Hematopoietic multipotent progenitor cell treated with erythropoietin and hydrocortisone succinate and interleukin-3 and kit ligand, for 6 days (in vitro differentiated cells): Measurements from ENCODE around the gene RINL.
"Not testable (repeated sequence)": the region's sequence is repeated elsewhere in the genome, so short reads cannot be mapped to it uniquely, and the experiment has no call there.

Experiments used
- DNase-seq: peaks from one replicate; pipeline ENCODE4 v3.0.0-alpha.2; 2015

The RINL gene

GRCh38 chr19:38831142-38831605, 46.9 kb downstream of the RINL start:
- peak; percentile 57 for DNase-seq

GRCh38 chr19:38830039-38830733, 47.9 kb downstream of the RINL start:
- DNase-seq: no peak

GRCh38 chr19:38829203-38829602, 48.9 kb downstream of the RINL start:
- not testable (repeated sequence) for DNase-seq

GRCh38 chr19:38826856-38827551, 51.1 kb downstream of the RINL start:
- DNase-seq: no peak

- not testable (repeated sequence) for DNase-seq
These were observed 52.1 kb downstream of the RINL start for GRCh38 chr19:38825936-38826335.

GRCh38 chr19:38821230-38821825, 56.7 kb downstream of the RINL start:
- not testable (repeated sequence) for DNase-seq

GRCh38 chr19:38819231-38819920, 58.7 kb downstream of the RINL start:
- DNase-seq: no peak
